HG02852 (cell line): ENCODE data around the gene RFX8.

ENCODE experiments used
- ATAC-seq: cut with Tn5 transposase; IDR thresholded peaks from one replicate; pipeline ENCODE4 v1.9.1; 2021; ENCODE audit warnings: mild to moderate bottlenecking, moderate library complexity; ENCODE audit not compliant: unreplicated experiment

RFX8 gene

DNA sequence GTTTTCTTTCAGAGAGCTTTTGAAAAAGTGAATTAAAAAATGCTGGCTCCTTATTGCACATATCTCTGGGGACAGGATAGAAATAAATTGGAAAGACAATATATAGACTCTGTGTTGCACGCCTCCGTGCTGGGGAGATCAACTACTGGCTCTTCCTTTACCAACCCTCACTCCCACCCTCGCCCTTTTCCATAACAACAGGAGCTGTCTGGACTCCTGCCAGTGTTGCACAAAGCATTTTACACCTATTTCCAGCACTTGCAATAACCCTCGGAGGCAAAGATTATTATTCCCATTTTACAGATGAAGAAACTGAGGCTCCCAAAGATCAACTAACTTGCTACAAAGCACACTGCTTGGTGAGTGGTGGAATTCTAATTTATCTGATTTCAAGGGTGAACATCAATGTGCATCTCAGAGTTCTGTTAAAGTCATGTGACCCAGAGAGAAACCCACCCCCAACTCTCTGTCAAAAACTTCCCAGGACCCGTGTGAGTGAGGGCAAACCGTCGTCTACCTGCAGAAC is 91.8 kb downstream of the RFX8 start:
- no peak for ATAC-seq

DNA sequence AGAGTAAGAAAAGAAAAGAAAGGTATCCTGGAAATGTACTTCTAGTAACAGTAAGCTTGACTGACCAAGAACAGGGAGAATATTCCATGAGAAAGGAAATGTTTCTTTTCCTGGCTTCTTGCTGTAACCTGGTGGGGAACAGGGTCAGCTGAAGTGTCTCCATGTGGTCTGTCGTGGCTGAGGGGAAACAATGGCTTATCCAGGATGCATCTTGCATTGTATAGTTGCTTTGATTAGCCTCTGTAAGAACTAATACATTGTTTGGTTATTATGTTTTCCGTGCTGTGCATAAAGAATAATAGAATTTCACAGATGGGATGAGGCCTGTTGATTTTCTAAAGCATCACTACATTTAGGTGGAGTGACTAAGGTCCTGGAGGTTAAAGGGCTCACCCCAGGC is 92.5 kb downstream of the RFX8 start:
- no peak for ATAC-seq

DNA sequence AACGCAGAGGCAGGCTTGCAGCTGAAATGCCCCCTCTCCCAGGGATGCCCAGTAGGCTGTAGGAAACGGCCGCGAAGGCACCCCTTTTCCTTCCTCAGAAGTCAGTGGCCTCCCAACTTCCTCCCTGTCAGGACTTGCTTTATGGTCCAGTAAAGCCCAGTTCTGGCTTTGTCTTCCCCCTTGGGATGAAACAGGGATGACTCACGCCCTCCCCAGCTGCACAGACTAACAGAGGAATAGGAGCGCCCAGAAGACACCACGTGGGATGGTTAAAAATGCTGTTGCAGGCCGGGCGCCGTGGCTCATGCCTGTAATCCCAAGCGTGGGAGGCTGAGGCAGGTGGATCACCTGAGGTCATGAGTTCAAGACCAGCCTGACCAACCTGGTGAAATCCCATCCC is 94.5 kb downstream of the RFX8 start:
- no peak for ATAC-seq

DNA sequence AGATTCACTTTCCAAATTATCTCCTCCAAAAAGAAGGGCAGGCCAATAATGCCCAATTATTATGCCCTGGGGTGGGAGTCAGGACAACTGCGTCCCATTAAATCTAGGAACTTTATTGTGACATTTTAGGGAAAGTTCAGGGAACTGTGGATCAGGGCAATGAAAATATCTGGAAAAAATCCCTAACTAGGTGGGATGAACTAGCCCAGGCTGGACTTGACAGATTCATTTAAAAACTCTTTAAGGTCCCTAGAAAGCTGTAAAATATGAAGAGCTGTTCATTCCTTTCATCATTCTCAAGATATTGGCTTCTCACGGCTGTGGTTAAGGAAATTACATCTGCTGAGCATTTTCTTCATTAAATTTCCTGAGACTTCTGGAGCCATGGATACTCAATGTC is 95.8 kb downstream of the RFX8 start:
- no peak for ATAC-seq

DNA sequence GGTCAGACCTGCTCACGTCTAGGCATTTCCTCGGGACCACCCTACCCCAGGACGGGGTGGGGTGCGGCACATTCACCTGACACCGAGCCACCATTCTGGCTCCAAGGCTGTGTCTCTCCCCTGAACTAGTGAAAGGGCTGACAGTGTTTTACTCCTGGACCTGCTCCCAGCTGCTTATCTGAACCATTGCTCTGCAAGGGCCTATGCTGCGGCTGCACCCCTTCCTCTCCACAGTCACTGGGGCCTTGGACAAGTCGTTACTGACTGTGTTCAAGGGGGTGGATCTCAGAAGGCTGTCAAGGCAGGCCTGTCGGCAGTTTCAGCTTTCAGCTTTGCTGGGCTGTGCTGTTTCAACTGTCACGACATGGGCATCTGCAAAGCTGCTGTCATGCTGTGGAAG is 99.3 kb downstream of the RFX8 start:
- ATAC-seq, result no peak

DNA sequence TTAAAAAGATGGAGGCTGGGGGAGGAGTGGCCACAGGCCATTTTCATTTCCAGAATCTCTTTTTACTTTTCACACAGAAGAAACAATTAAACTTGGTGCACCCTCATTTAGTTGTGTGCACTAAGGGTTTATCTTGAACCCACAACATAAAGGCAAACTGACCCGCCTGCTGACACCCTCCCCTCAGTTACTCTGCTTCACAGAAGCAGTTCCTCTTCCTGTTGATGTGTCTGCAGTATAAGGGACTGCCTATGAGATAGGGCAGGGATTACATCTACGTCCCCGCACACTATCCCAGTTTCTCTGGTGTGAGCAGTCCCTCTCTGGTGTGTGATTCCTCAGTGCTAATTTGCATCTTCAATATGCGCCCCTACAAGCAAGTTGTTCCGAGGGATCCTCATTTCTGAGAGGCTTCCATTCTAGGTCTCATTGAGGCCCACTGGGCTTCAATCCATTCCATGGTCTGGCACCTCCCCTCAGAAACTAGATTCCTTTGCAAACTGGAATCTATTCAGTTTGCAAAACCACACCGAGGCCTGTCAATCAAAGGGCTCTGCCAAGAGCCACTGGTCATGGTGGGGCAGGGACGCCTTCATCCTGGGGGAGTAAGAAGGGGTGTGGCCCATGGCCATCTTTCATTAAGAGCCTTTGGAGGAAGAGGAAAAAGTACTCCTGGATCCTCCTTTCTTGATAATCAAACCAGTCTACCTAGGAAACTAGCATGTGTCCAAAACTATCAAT is 99.9 kb downstream of the RFX8 start:
- ATAC-seq, result no peak

DNA sequence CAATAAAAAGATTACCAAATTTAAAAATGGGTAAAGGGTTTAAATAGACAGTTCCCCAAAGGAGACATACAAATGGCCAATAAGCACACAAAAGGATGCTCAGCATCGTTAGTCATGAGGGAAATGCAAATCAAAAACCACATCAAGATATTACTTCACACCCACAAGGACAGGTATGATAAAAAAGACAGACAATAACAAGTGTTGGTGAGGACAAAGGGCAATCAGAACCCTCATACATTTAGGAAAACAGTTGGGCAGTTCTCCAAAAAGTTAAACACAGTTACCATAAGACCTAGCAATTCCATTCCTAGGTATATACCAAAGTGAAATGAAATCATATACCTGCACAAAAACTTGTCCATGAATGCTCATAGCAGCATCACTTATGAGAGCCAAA is 102.1 kb downstream of the RFX8 start:
- no peak for ATAC-seq

DNA sequence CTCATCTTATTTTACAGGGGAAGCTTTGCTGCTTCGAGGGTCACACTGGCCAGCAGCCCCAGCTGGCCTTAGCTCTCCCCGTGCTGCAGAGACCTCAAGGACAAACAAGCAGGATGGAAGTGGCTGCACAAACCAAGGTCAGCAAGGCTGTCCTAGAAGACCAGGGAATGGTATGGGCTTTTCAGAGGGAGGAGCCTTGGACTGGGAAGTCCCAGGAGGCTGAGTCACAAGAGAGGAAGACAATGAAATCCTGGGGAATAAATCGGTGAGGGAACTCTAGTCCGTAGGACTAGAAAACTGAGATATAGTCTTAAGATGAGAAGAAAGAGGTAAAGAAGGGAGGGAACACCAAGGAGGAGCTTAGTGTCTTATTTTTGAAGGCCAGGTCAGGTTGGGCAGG is 103.3 kb downstream of the RFX8 start:
- no peak for ATAC-seq

DNA sequence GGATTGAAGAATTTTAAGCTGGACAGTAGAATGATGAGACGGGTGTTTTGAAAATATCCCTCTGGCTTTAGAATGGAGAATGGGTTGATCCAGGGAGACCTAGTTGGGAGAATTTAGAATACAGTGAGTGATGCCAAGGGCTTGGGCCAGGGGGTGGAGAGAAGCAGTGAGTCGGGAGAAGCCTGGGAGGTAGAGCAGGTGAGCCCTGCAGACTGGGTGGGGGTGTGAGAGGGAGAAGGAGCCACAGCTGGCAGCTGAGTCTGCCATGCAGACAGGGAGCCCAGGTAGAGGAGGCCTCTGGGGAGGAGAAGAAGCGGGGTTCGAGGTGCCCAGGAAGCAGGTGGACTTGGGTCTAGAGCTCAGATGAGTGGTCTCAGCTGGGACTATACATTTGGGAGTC is 105.8 kb downstream of the RFX8 start:
- ATAC-seq, result no peak

DNA sequence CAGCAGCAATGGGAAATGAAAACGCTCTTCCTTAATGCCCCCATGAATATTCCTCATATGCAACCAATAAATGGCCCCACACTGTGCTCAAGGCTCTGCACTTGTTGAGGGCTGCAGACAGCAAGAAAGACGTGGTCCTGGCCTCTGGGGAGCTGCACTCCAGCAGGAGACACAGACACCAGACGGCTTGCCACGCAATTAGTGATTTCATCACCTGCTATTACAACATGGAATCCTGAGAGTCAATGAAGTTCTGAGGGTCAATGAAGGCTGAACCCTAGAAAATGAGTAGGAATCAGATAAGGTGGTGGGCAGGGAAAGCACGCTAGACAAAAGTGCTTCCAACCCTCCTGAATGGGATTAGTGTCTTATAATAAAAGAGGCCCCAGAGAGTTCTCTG is 106.5 kb downstream of the RFX8 start:
- ATAC-seq, result no peak

DNA sequence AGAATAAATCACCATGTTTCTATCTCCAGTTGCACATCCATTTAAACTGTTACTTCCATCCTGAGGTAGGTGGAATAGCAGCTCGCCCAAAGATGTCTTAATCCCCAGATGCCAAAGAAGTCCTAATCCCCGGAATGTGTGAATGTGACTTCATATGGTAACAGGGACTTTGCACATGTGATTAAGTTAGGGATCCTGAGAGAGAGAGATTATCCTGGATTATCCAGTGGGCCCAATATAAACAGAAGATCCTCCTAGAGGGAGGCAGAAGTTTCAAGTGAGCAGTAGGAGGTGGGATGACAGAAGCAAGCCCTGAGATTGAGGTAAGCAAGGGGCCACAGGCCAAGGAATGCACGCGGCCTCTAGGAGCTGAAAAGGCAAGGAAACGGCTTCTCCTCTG is 107.4 kb downstream of the RFX8 start:
- ATAC-seq, result no peak

DNA sequence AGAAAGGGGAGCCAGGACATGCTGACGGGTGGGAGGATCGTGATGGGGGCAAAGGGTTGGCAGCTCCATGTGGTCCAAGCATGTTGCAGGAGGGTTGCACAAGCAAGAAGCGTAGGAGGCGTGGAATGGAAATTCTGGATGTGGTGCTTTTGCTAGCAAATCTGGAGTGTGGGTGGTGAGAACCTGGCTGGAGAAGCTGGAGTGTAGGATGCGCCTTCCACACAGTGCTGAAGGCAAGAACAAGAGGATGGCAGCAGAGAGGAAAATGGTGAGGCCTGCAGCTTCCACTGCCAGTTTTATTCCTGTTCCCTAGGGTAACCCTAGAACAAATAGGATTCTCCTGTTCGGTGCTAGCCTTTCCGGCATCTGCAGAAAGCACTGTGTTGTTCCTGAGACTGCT is 110.0 kb downstream of the RFX8 start:
- no peak for ATAC-seq

DNA sequence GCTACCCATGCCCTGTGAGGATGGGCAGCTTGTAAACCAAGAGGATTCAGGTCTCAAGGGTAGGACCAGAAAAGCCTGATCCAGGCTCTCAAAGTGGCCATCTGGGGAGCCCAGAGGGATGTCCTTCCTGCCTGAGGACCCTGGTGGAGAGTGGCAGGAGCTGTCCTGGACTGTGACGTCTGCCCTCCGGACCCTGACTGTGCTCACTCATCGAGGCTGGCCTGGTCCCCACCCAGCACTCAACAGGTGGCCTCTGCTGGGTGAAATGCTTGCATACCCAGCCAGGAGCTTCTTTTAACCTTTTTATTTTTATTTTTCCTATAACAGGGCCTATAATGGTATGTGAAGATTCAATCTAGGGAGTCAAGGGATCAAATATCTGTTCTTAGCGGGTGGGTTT is 112.1 kb downstream of the RFX8 start:
- no peak for ATAC-seq

DNA sequence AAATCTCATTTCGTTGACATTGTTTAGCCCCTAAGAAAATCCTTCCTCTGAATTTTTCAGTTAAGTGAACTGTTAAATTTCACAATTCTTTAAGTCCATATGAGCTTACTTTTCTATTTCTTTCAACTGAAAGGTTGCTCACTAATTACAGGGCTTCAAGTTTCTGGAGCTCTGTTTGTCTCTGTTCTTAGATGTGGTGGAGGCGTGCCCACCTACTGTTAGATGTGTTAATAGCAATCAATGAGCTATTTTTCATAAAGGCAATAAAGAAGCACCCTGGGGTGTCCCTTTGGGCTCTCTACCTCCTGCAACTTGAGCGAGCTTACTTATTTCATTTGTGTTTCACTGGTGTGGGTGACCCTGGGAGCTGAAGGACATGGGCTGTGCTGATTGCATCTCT is 112.6 kb downstream of the RFX8 start:
- no peak for ATAC-seq

DNA sequence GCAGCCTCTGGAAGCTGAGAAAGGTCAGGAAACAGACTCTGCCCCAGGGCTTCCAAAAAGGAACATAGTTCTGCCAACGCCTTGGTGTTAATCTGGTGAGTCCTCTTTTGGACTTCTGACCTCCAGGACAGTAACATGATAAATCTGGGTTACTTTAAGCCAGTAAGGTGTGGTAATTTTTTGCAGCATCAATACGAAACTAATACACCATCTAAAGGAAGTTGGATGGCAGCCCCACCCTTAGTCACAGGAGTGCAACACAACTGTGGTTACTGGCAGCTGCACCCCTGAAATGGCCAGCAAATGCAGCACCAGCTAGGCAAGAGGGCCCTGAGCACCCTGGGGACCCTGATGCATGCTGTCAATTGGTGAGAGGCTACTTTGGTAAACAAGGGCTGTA is 113.4 kb downstream of the RFX8 start:
- ATAC-seq, result no peak

DNA sequence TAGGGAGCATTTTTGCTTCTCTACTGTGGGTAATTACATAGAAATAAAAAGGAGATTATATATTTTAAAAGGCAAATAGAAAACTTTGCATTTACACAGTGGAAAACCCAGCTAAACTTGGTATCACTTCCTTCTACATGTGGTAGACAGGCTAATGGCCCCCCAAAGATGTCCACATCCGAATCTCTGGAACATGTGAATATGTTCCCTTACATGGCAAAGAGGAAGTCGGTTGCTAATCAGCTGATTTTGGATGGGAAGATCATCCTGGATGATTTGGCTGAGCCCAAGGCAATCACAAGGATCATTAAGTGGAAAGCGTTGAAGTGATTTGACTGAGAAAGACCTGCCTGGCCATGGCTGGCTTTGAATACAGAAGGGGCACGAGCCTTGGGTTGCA is 113.8 kb downstream of the RFX8 start:
- ATAC-seq, result no peak

DNA sequence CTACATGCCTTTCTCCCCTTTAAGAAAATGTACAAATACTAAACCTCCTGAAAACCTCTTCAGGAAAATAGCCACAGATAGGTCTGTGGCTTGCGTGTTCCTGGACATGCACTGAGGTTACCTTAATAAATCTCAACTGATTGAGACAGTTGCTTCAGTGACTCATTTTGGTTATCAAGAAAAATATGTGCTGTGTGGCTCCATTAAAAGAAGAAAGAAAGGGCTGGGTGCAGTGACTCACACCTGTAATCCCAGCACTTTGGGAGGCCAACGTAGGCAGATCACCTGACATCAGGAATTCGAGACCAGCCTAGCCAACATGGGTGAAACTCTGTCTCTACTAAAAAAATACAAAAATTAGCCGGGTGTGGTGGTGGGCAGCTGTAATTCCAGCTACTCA is 114.7 kb downstream of the RFX8 start:
- ATAC-seq, result no peak

DNA sequence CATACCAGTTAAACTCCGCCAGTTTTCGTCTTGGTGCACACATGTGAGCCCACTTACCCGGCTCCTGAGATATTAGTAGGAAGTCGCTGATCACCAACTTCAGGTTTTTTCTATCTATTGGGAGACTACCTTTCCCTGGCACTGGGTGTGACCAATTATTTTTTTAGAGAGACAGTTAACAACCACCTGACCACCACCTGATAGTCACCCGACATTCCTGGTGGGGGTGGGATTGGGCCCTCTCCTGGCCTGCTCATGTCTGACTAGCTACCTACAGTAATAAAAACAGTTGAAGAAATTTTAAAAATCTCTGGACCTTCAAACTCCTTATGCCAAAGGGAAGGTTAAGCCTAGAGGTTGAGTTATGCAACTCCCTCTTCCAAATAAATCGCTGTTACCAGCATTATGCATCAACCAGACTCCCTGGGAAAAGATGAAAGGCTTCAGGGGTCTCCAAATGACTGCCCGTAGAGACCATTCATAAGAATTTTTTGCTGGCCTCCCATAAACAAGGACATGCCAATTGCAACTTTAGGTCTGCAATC is 115.4 kb downstream of the RFX8 start:
- no peak for ATAC-seq

DNA sequence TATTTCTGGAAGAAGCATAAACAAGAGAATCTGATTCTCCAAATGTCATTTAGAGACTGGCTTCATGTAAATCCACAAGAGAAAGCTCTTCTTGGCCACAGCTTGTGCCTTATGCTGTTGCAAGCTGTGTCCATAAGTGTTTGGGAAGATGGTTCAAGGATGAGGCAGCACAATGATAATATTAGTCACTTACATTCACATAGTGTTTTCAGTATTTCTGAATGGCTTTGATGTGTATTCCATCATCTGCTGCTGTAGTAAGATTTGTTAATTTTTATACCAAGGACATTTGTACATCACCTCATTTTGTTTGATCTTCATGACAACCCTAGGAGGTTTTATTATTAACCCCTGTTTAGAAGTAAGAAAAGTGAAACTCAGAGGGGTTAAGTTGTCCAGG is 117.5 kb downstream of the RFX8 start:
- no peak for ATAC-seq

DNA sequence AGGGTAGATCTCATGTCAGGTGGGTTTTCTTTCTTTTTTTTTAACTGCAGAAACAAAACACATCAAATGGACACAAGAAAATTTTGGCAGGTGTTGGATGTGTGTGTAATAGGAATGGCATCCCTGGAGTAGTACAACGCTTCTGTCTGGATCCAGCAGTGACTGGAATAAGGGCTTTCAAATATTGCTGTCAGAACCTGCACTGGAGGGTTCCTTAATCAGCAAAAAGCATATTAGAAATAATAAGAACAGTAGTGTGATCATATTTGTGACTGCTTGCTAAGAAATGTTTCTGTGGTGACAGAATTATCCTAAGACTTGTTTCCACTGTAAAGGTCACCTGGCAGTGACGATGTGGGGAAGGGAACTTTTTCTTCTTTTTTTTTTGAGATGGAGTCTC is 118.4 kb downstream of the RFX8 start:
- ATAC-seq, result no peak

DNA sequence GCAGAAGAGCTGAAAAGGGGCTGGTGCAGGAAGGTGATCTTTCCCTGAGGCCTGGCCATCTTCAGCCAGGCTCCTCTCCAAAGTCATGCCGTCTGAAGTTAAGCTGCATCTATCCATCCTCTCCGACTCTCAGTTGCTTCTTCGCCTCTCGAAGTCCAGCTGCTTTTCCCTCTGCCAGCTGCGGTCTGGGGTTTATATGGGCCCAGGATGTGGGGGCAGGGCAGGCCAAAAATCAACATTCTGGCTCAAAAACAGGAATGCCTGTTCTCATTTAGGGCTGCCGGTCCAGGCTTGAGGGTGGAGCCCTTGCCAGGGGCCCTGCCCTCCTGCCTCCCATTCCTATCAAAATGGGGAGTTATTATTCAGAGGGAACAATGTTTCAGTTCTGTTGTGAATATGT is 118.9 kb downstream of the RFX8 start:
- ATAC-seq, result no peak

DNA sequence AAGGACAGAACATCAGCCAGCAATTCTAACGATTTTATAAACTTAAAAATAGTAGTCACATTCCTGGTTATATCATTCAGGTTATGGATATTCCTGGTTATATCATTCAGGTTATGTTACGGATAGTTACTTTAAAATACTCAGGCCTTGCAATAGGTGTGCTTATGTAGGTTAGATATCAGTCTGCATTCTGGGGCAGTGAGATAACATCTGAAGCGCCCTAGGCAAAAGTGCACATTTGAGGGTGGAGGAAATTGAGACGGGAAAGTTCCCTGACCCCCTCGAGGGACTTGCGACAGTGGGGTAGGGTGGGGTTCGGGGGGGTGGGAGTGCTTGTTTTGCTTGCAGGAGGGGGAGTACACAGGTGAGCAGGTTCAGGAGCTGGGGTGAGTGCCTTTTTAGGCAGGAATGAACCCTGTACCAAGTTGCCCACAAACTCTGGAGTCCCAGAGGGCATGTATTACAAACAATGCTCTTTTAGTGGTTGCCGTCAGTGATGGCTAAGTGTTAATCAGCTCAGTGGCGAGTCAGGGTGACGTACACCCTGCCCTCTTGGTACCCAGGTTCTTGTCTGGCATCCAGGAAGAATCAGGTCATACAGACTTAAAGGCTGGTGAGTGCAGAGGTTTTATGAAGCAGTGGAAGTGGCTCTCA is 119.4 kb downstream of the RFX8 start:
- ATAC-seq, result no peak
